GM13976 (cell line): ENCODE results near the gene KLF2.
A peak's percentile ranks its signal among the peaks of the same experiment; 100 is the strongest.

Experiments
- DNase-seq: peaks from one replicate; pipeline ENCODE4 v3.0.0; 2012; ENCODE audit warnings: low spot score
- CTCF ChIP-seq: IDR thresholded peaks from 2 replicates; pipeline ENCODE4 v1.5.1; 2012; ENCODE audit warnings: borderline replicate concordance, mild to moderate bottlenecking; ENCODE audit not compliant: insufficient read depth; ENCODE audit errors: extremely low read depth, missing control alignments, control extremely low read depth
- in situ Hi-C: fragments of 300-500 bp; cut with MboI; formaldehyde crosslinking; loops from one replicate; pipeline ENCODE4 v1.12.0; 2022; ENCODE audit warnings: low sequenced_read_pairs, mixed read lengths, inconsistent platforms; ENCODE audit not compliant: unreplicated experiment

The KLF2 gene

GRCh38 chr19:16320987-16321386 is 3.6 kb upstream of the KLF2 start:
- in situ Hi-C loops, result no loop called here
- DNase-seq, result no peak
- TF ChIP-seq CTCF, result no peak

- peak; percentile 54 for DNase-seq
- in situ Hi-C loops, result no loop called here
- no peak for TF ChIP-seq CTCF
These were observed 518 bp downstream of the KLF2 start for GRCh38 chr19:16325161-16325527.

- in situ Hi-C loops, result no loop called here
- no peak for DNase-seq
- TF ChIP-seq CTCF, result no peak
These were observed 1.2 kb downstream of the KLF2 start for GRCh38 chr19:16325641-16326400.

- in situ Hi-C loops, result no loop called here
- peak; percentile 39 for DNase-seq
- TF ChIP-seq CTCF, result no peak
These were observed 2.0 kb downstream of the KLF2 start for GRCh38 chr19:16326401-16327168.

GRCh38 chr19:16327169-16327475 is 2.5 kb downstream of the KLF2 start:
- in situ Hi-C loops, result no loop called here
- TF ChIP-seq CTCF, result no peak
- DNase-seq, result no peak

GRCh38 chr19:16327501-16327900 is 2.9 kb downstream of the KLF2 start:
- TF ChIP-seq CTCF, result no peak
- DNase-seq, result no peak
- in situ Hi-C loops, result no loop called here
